ENCODE data around the gene TBCD.

DNA sequence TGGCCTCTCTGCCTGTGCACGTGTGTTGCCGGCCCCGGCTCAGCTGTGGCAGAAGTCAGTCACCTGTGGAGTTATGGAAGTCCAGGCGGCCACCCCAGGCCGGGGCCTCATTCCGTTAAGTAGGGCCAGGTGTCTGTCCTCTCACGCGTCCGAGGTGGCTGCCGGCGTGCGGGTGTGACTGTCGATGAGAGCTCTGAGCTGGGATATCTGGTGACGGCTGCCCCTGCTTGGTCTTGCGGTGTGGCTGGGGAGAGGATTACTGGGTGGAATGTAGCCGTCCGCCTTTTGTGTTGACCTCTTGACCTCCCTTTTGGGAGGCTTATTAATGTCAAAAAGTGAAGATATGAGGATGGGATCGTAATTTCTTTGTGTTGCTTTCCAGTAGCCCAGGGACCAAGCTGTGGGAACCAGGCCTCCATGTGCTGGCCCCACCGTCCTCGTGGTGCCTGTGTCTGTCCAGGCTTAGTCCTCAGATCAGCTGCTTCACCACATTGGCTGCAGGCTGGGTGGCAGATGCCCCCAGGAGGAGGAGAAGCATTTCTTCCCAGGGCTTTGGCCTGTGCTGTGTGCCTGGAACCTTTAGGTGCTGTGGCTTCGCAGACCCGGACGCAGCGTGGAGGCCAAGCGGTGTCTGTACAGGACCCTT lies 111.0 kb downstream of the TBCD start:
- TF ChIP-seq, protein P1, sequence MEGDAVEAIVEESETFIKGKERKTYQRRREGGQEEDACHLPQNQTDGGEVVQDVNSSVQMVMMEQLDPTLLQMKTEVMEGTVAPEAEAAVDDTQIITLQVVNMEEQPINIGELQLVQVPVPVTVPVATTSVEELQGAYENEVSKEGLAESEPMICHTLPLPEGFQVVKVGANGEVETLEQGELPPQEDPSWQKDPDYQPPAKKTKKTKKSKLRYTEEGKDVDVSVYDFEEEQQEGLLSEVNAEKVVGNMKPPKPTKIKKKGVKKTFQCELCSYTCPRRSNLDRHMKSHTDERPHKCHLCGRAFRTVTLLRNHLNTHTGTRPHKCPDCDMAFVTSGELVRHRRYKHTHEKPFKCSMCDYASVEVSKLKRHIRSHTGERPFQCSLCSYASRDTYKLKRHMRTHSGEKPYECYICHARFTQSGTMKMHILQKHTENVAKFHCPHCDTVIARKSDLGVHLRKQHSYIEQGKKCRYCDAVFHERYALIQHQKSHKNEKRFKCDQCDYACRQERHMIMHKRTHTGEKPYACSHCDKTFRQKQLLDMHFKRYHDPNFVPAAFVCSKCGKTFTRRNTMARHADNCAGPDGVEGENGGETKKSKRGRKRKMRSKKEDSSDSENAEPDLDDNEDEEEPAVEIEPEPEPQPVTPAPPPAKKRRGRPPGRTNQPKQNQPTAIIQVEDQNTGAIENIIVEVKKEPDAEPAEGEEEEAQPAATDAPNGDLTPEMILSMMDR (IDR thresholded peaks at IDR 0.05; ENCODE audit: low read length) = no peak
- TF ChIP-seq EZH2 (optimal IDR thresholded peaks at IDR 0.05; ENCODE audit: low read depth, low read length) (no peak), EZH2phosphoT487 (IDR thresholded peaks at IDR 0.05; ENCODE audit: low read length) (no peak)
